Pulmonary artery endothelial cell (primary cell): ENCODE results near the gene PXMP2. TPM values are rescaled to one million over a fixed set of nuclear protein-coding genes. Genes with fewer than 3 reads are reported as not detected.

Source experiments
- DNase-seq: peaks from one replicate; pipeline ENCODE4 v3.0.0-alpha.2; 2011; ENCODE audit warnings: low read depth, low spot score
- total RNA-seq: library from RNA; depleted of rRNA; stranded (reverse); fragments of >200 nt; gene quantifications from 2 replicates; pipeline ENCODE4 v1.2.3, GENCODE V29; 2014

Gene PXMP2
- total RNA-seq, 1 donor from 2014 or later, result 19.0 TPM

GRCh38 chr12:132720606-132721345 lies 33.4 kb downstream of the PXMP2 start:
- DNase-seq, result no peak

GRCh38 chr12:132723015-132723763 lies 35.8 kb downstream of the PXMP2 start:
- DNase-seq, result no peak

GRCh38 chr12:132723764-132724140 lies 36.4 kb downstream of the PXMP2 start:
- no peak for DNase-seq

GRCh38 chr12:132724506-132725241 lies 37.3 kb downstream of the PXMP2 start:
- no peak for DNase-seq

- DNase-seq, result no peak
Observed at GRCh38 chr12:132726386-132726785, 39.0 kb downstream of the PXMP2 start.

GRCh38 chr12:132727091-132727794 lies 39.9 kb downstream of the PXMP2 start:
- DNase-seq, result no peak

DNA sequence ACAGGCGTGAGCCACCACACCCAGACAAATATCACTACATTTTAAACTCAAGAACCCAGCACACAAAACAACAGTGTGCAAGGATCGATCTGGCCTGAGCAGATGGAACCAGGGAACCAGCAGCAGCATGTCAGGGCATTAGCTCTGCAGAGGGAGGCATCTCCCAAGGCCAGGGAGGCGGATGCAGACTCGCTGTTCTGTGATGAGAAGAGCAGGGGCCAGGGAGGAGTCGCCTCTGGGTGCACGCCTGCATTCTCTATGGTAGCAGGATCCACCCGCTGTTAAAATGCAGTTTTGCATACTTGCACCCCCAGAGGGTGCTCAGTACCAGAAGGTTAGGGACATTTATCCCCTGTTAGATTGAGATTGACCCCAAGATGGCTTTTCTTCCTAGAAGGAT lies 41.1 kb downstream of the PXMP2 start:
- DNase-seq, result no peak

DNA sequence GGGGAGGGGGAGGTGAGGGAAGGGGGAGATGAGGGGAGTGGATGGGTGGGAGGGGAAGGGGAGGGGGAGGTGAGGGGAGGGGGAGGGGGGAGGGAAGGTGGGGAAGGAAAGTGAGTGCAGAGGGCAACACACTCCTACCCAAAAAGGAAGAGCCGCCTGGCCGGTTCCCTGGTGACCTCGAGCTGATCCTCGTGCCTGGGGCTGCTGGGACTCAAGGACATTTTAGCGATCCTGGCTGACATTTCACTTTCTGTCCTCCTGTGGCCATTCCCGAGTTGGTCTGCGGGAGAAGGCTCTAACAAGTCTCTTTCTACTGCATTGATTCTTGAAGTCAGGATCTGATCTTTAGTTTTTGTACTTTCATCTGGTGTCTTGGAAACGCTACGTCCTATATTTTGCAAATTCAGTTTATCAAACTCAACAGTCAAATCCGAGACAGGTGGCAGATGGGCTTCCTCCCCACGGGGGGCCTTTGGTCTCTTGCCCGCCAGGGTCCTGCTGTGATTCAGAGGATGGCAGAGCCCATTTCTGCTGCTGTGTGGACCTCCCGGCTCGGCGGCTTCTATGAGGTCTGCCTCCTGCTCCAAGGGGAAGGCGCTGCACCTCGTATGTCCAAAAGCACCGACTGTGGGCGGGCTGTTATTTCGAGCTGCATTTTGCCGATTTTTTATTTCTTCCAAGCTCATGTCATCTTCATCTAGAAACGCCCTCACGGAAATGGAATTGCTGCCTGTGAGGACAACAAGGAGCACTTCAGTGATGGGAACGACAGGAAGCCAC lies 42.3 kb downstream of the PXMP2 start:
- no peak for DNase-seq

GRCh38 chr12:132730353-132730752 lies 43.0 kb downstream of the PXMP2 start:
- no peak for DNase-seq

- DNase-seq, result no peak
Observed at GRCh38 chr12:132731574-132731973, 44.2 kb downstream of the PXMP2 start.

GRCh38 chr12:132734206-132734605 lies 46.8 kb downstream of the PXMP2 start:
- DNase-seq, result no peak

DNA sequence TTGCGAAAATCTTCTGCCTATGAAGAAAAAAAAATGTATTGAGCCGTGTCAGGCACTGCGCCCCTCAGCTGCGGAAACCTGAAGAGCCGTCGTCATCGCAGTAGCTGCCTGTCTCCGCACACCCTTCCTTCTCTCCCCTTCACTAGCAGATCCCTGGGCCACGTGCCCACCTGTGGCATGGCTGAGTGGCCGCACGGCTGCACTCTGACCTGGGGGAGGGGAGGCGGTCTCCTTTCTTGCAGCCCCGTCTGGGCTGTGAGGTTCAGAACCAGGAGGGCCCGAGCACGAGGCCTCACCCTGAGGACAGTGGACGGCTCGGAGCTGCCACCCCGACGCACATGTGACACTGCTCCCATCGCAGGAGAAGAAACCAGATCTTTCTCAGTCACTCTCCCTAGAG lies 48.1 kb downstream of the PXMP2 start:
- no peak for DNase-seq

GRCh38 chr12:132736378-132736777 lies 49.0 kb downstream of the PXMP2 start:
- DNase-seq, result no peak

- no peak for DNase-seq
Observed at GRCh38 chr12:132736913-132737312, 49.5 kb downstream of the PXMP2 start.

DNA sequence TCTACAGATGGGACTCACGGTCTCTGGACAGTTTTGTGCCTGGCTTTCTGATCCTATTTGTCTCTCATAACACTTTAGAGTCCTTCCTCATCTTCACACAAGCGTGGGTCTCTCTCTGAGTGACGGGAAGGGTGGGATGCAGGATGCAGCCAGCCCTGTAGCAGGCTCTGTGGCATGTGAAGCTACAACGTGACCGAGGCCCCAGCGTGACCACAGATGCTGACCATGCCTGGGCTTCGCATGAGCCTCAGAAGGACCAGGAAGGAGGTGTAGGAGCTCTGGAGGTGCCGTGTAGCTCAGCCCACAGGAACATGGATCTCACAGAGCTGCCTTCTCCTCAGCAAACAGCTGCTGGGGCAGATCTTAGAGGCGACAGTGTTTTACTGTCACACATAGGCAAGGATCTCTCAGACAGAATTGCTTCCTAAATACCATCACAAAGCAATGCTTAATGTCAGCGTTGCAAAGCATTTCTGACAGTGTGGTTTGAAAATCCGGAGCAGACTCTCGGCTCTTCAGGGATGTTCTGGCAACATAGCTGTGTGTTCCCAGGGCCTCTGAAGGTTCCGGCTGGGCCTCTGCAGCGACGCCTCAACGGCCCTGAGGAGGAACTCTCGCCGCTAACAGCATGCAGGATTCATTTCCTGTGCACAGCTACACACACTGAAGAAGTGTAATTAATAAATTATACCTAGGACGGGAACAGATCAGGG lies 52.4 kb downstream of the PXMP2 start:
- no peak for DNase-seq

DNA sequence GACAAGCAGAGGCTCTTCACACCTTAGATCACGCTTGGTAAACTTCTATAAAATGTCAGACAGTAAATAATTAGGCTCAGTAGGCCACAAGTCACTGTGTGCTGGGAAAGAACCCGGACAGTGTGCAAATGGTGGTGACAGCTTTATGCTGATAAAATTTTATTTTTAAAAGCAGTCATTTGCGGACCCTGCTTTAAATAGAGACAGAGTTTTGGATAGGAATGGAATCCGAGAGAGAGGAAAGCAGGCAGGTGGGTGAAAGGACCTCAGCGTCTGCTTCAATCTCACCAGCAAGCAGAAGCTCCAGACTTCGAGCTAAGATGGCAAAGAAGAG lies 52.9 kb downstream of the PXMP2 start:
- DNase-seq, result no peak

GRCh38 chr12:132740652-132741051 lies 53.3 kb downstream of the PXMP2 start:
- DNase-seq, result no peak

DNA sequence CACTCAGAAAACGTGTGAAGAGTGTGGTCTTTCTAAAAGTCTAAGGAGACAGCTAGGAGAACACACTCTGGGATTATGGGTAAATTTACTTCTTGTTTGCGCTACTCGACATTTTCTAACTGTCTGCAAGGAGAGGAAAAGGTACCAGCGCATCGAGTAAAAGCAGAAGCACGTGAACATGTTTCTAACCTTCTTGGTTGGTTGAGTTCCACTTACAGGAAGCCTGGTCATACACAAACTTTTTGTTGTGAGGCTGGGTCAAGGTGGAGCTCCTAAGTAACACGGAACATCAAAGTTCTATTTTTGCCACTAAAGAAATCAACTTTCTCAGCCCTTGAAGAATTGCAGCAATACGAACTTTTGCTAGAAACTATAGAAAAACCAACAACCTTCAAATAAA lies 54.2 kb downstream of the PXMP2 start:
- no peak for DNase-seq

- DNase-seq, result no peak
Observed at GRCh38 chr12:132743831-132744230, 56.4 kb downstream of the PXMP2 start.

DNA sequence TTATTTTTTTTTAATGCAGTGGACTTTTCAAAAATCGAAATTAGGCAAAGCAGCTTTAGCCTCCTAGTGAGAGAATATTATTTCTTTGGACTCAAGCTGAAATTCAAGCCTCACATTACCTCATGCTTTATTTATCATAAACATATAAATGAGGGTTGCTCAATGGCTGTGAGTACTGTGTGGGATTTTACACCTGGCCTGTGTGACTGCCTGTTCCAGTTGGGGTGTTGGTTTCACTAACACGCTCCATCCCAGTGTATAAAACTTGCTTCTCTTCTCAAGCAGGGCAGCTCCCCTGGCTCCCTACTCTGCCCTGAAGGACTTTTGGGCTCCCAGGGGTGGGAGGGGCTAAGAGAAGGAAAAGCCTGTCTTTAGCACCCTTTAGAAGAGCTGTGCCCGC lies 59.2 kb downstream of the PXMP2 start:
- no peak for DNase-seq
